Endothelial cell of umbilical vein (primary cell): ENCODE measurements around the gene LDLRAD4. TPM values are rescaled to one million over a fixed set of nuclear protein-coding genes. Genes with fewer than 3 reads are reported as not detected.

ENCODE experiments used
- BruUV-seq: library from RNA; stranded (reverse); fragments of 400-500 nt; replicated peaks from 2 replicates; lab custom pipeline; 2021; lab: Mats Ljungman, UMichigan
- CTCF ChIA-PET: fragments of 300-600, 350-600 bp; sonication (Branson Sonifier 250); formaldehyde crosslinking; loops from one replicate; lab custom pipeline; 2021; ENCODE audit warnings: antibody characterized with exemption, inconsistent platforms; lab: Charles Lee
- POLR2A ChIA-PET: fragments of 300-600, 350-600 bp; sonication (Branson Sonifier 250); formaldehyde crosslinking; loops from one replicate; lab custom pipeline; 2021; ENCODE audit warnings: antibody characterized with exemption, inconsistent platforms; lab: Charles Lee
- DNase-seq: peaks from one replicate; pipeline ENCODE4 v3.0.0-alpha.2; 2011; ENCODE audit warnings: low read depth, low spot score
- FAIRE-seq: peaks from 2 replicates; lab custom pipeline; 2011; peaks lifted over from hg19 to GRCh38; lab: Jason Lieb, UNC
- H2AFZ ChIP-seq: 2 replicates; pipeline ENCODE4 v1.6.0; 2012; ENCODE audit warnings: low read depth, low read length, control low read depth, inconsistent platforms
- H3K27ac ChIP-seq: 2 replicates; pipeline ENCODE4 v1.5.1; 2011; ENCODE audit warnings: low read depth, mild to moderate bottlenecking, control low read depth, low read length, moderate library complexity; ENCODE audit not compliant: insufficient read depth
- H3K27me3 ChIP-seq, 2 experiments: 2 replicates each; pipeline versions ENCODE4 v1.6.0 to v1.6.1; 2011; ENCODE audit warnings: low read length in 2 of 2, mixed read lengths in 1 of 2; ENCODE audit not compliant: control insufficient read depth in 2 of 2, insufficient read depth in 2 of 2
- H3K36me3 ChIP-seq, 2 experiments: 2 replicates in 1 of 2; 3 replicates in 1 of 2; pipeline ENCODE4 v1.5.1; 2011; ENCODE audit warnings: low read length in 2 of 2, mild to moderate bottlenecking in 1 of 2, moderate library complexity in 1 of 2; ENCODE audit not compliant: control insufficient read depth in 2 of 2, insufficient read depth in 2 of 2; ENCODE audit errors: extremely low read depth in 1 of 2
- H3K4me1 ChIP-seq: 3 replicates; pipeline ENCODE4 v1.5.1; 2011; ENCODE audit warnings: mild to moderate bottlenecking, low read length; ENCODE audit not compliant: control insufficient read depth, insufficient read depth; ENCODE audit errors: extremely low read depth
- H3K4me2 ChIP-seq: 2 replicates; pipeline ENCODE4 v1.6.1; 2011; ENCODE audit warnings: low read length, control low read depth, mixed read lengths; ENCODE audit not compliant: insufficient read depth
- H3K4me3 ChIP-seq, 3 experiments: fragments of 200-600 bp in 1 of 3; sonication (generic), shearing (Covaris generic) in 1 of 3; replicated peaks in 1 of 3; 2 replicates each; pipeline ENCODE4 v1.5.1; 2011 to 2016; ENCODE audit warnings: control low read depth in 3 of 3, low read length in 3 of 3, mild to moderate bottlenecking in 2 of 3, inconsistent platforms in 1 of 3, low read depth in 1 of 3, moderate library complexity in 1 of 3; ENCODE audit not compliant: insufficient read depth in 1 of 3
- H3K79me2 ChIP-seq: 2 replicates; pipeline ENCODE4 v1.6.0; 2012; ENCODE audit warnings: low read length, inconsistent platforms; ENCODE audit not compliant: control insufficient read depth, insufficient read depth
- H3K9ac ChIP-seq: replicated peaks from 2 replicates; pipeline ENCODE3; 2011; ENCODE audit warnings: low read length, control low read depth; ENCODE audit not compliant: insufficient read depth; ENCODE audit errors: extremely low read depth
- H3K9me1 ChIP-seq: replicated peaks from 3 replicates; pipeline ENCODE4 v1.6.0; 2011; ENCODE audit warnings: mild to moderate bottlenecking, low read length; ENCODE audit not compliant: control insufficient read depth, insufficient read depth; ENCODE audit errors: extremely low read depth
- H3K9me3 ChIP-seq: replicated peaks from 2 replicates; pipeline ENCODE4 v1.5.1; 2012; ENCODE audit warnings: low read length, inconsistent platforms; ENCODE audit not compliant: control insufficient read depth, insufficient read depth
- H4K20me1 ChIP-seq: replicated peaks from 2 replicates; pipeline ENCODE3; 2011; ENCODE audit warnings: mild to moderate bottlenecking, low read length; ENCODE audit not compliant: control insufficient read depth, insufficient read depth; ENCODE audit errors: extremely low read depth
- CTCF ChIP-seq, 2 donors: IDR thresholded peaks; 1 replicate in 1 of 2; 2 replicates in 1 of 2; pipeline ENCODE4 v1.5.1; 2011; ENCODE audit warnings: low read length in 2 of 2, mild to moderate bottlenecking in 2 of 2, moderate library complexity in 2 of 2, control low read depth in 1 of 2, inconsistent platforms in 1 of 2, low read depth in 1 of 2; ENCODE audit not compliant: insufficient read depth in 1 of 2; ENCODE audit errors: extremely low read depth in 1 of 2
- EZH2 ChIP-seq: IDR thresholded peaks from 2 replicates; pipeline ENCODE4 v1.6.1; 2012; ENCODE audit warnings: borderline replicate concordance, low read depth, mild to moderate bottlenecking, moderate library complexity, low read length, inconsistent platforms; ENCODE audit not compliant: severe bottlenecking
- FOS ChIP-seq: IDR thresholded peaks from 2 replicates; pipeline ENCODE4 v1.6.1; 2011; ENCODE audit warnings: mild to moderate bottlenecking, low read length, moderate library complexity, borderline replicate concordance; ENCODE audit not compliant: insufficient read depth
- GATA2 ChIP-seq: IDR thresholded peaks from 2 replicates; pipeline ENCODE4 v1.7.0; 2011; ENCODE audit warnings: low read depth, mild to moderate bottlenecking, moderate library complexity, mixed read lengths, low read length; ENCODE audit not compliant: insufficient read length, insufficient read depth
- MAX ChIP-seq: IDR thresholded peaks from 2 replicates; pipeline ENCODE4 v1.6.1; 2011; ENCODE audit not compliant: insufficient read depth, insufficient read length
- MYC ChIP-seq: IDR thresholded peaks from one replicate; pipeline ENCODE4 v1.6.1; 2011; ENCODE audit warnings: mild to moderate bottlenecking, low read depth, low read length
- dilution Hi-C: fragments of 300-500 bp; cut with MboI; formaldehyde crosslinking; loops from one replicate; pipeline ENCODE4 v1.15.0; 2019; ENCODE audit warnings: low sequenced_read_pairs; ENCODE audit not compliant: extremely low pct_ligation_motif_present
- intact Hi-C: fragments of 100-400 bp; cut with micrococcal nuclease; formaldehyde crosslinking; loops from one replicate; pipeline ENCODE4 v1.10.0; 2022
- polyA plus RNA-seq, 4 experiments: library from polyadenylated mRNA; depleted of rRNA in 3 of 4; stranded (reverse) in 3 of 4; unstranded in 1 of 4; fragments of >200 nt; gene quantifications; 2 replicates each; pipeline versions ENCODE4 v1.2.1 to v1.2.3, GENCODE V29; 2011 to 2012; ENCODE audit warnings: missing spikeins in 1 of 4
- total RNA-seq: library from RNA; stranded (reverse); gene quantifications from 2 replicates; pipeline ENCODE4 v1.2.3, GENCODE V29; 2021

LDLRAD4 gene
- total and polyA plus RNA-seq, 2 donors (not counting 3 experiments of a cell fraction or from before 2014, with no cell fraction given) = 5.2 to 6.5 TPM

- H3K9ac ChIP-seq = no peak overlapping the region
- no peaks in the 10 kb centered on the region for H3K79me2 ChIP-seq
- TF ChIP-seq FOS (no peak), GATA2 (no peak), CTCF (IDR thresholded peaks at IDR 0.05; ENCODE audit: extremely low read depth in 1 of 2, insufficient read depth in 1 of 2, low read depth in 1 of 2, low read length in 2 of 2) (no peak), MYC (no peak), EZH2 (no peak), MAX (no peak)
- no peaks in the 10 kb centered on the region for H3K27me3 ChIP-seq
- POLR2A ChIA-PET = no interaction called here
- no peaks in the 10 kb centered on the region for H3K36me3 ChIP-seq
- H3K9me3 ChIP-seq = no peaks in the 10 kb centered on the region
- no TSS peak for BruUV-seq
- dilution Hi-C loops (no loop called here), intact Hi-C loops (no loop called here)
- H3K4me3 ChIP-seq = no peak overlapping the region
- H3K27ac ChIP-seq = no peak overlapping the region
- DNase-seq (no peak), FAIRE-seq (no peak)
- CTCF ChIA-PET = no interaction called here
- H3K4me1 ChIP-seq = no peaks in the 10 kb centered on the region
- no peak overlapping the region for H2AFZ ChIP-seq
- no peaks in the 10 kb centered on the region for H4K20me1 ChIP-seq
- H3K4me2 ChIP-seq = no peak overlapping the region
- H3K9me1 ChIP-seq = no peaks in the 10 kb centered on the region
Measured at GRCh38 chr18:13481820-13482617, 263.5 kb downstream of the LDLRAD4 start.
